Pancreas (tissue), 10 donors: ENCODE results near the gene PLA2G15. TPM values are rescaled to one million over a fixed set of nuclear protein-coding genes. Genes with fewer than 3 reads are reported as not detected.
A peak's percentile ranks its signal among the peaks of the same experiment; 100 is the strongest.

Experiments used
- ATAC-seq, 4 donors: fragments of 200-7000 bp; cut with Tn5 transposase; one replicate each; pipeline versions ENCODE4 v1.8.0 to v1.9.1; 2020; ENCODE audit warnings: mild to moderate bottlenecking in 4 of 4, moderate library complexity in 4 of 4
- DNase-seq, 6 donors: peaks; one replicate each; pipeline ENCODE4 v3.0.0-alpha.2; 2020
- FAIRE-seq: peaks from 2 replicates; lab custom pipeline; 2012; peaks lifted over from hg19 to GRCh38; lab: Jason Lieb, UNC
- H3K27ac ChIP-seq, 4 donors: fragments of 200-600 bp; sonication (generic); 1 replicate in 3 of 4; 2 replicates in 1 of 4; pipeline versions ENCODE4 v1.5.0 to v1.8.0; 2020
- H3K27me3 ChIP-seq, 4 donors: fragments of 200-600 bp; one replicate each; pipeline ENCODE4 v1.8.0; 2021
- H3K36me3 ChIP-seq, 3 donors: fragments of 200-600 bp; sonication (generic) in 1 of 3; one replicate each; pipeline versions ENCODE4 v1.5.0 to v1.8.0; 2020 to 2021
- H3K4me1 ChIP-seq, 3 donors: fragments of 200-600 bp; one replicate each; pipeline ENCODE4 v1.8.0; 2021
- H3K4me3 ChIP-seq, 4 donors: fragments of 200-600 bp; sonication (generic) in 2 of 4; one replicate each; pipeline versions ENCODE4 v1.5.0 to v1.8.0; 2020 to 2021
- H3K9me3 ChIP-seq, 4 donors: fragments of 200-600 bp; one replicate each; pipeline ENCODE4 v1.8.0; 2021
- CTCF ChIP-seq, 4 donors: fragments of 200-600 bp; sonication (generic) in 3 of 4; IDR thresholded peaks; one replicate each; pipeline versions ENCODE4 v1.5.0 to v1.8.0; 2021; ENCODE audit warnings: antibody characterized with exemption in 4 of 4
- WGBS, 2 donors: extraction: QIAGEN DNeasy Blood & Tissue Kit; methylation state at CpG; one replicate each; pipeline ENCODE4 v1.1.7; 2013; 5-methylcytosine and 5-hydroxymethylcytosine counted together
- intact Hi-C, 3 donors: fragments of 100-400 bp; cut with DNase I; formaldehyde crosslinking; loops; one replicate each; pipeline versions ENCODE4 v1.11.1 to v1.14.2; 2022
- polyA plus RNA-seq, 2 donors: library from polyadenylated mRNA; stranded (reverse); fragments of 200-250 nt; gene quantifications; one replicate each; pipeline ENCODE4 v1.2.3, GENCODE V29; 2013
- total RNA-seq, 6 donors: library from RNA; stranded (reverse); fragmentation: NEBNext Ultra II Directional in 4 of 6; extraction: Animal tissue kit (Norgen Biotek cat#: 25700) in 4 of 6; gene quantifications; one replicate each; pipeline versions ENCODE4 v1.2.1 to v1.2.4, GENCODE V29; 2021 to 2023
- donor health status: healthy with polysubstance abuse.
- donor health status: DM: no; HTN: no; CAD: no; lungs with moderate emphysema.
- donor health status: DM: no; HTN: no; CAD: no.
- donor health status: control.
- donor health status: control.
- donor health status: Bipolar disorder and iron deficiency.
- donor health status: DM: yes; HTN: yes; CAD: no.
- donor health status: DM: no; HTN: no; CAD: no.
- donor health status: DM: no; HTN: no; CAD: no.
- donor health status: DM: yes; HTN: yes; CAD: no.

Gene PLA2G15
- total and polyA plus RNA-seq, 8 donors = 3.5 to 14.1 (median 5.6) TPM

DNA sequence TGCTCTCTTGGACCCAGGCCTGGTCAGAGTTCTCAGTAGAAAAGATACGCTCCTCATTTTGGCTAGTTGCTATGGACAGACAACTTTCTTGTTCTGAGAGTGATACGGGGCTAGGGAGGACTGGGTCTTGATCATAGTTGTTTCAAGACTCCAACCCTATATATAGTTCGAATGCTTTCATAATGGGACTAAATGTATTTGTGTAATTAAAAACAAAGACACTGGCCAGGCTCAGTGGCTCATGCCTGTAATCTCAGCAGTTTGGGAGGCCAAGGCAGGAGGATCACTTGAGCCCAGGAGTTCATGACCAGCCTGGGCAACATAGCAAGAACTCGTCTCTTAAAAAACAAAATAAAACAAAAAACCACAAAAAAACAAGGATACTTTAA is 36.9 kb downstream of the PLA2G15 start:
- no peaks in the 10 kb centered on the region for H3K9me3 ChIP-seq
- no peaks in the 10 kb centered on the region for H3K36me3 ChIP-seq
- intact Hi-C loops = no loop called here
- FAIRE-seq = no peak
- no peak for DNase-seq
- no peak for ATAC-seq
- no peak overlapping the region for H3K27ac ChIP-seq
- no peaks in the 10 kb centered on the region for H3K4me1 ChIP-seq
- no peak for TF ChIP-seq CTCF (IDR thresholded peaks at IDR 0.05)
- 72 to 89% methylated on average over 4 of the region's 4 CpGs for WGBS, 2 donors
- H3K27me3 ChIP-seq = no peaks in the 10 kb centered on the region
- no peak overlapping the region for H3K4me3 ChIP-seq

GRCh38 chr16:68283346-68283745 is 38.2 kb downstream of the PLA2G15 start:
- no peaks in the 10 kb centered on the region for H3K36me3 ChIP-seq
- no peaks in the 10 kb centered on the region for H3K9me3 ChIP-seq
- no peaks in the 10 kb centered on the region for H3K27me3 ChIP-seq
- peak in 1 of 4 donors; percentile 16 for ATAC-seq
- no peak for DNase-seq
- no peak for TF ChIP-seq CTCF (IDR thresholded peaks at IDR 0.05)
- no peak overlapping the region for H3K4me3 ChIP-seq
- no peak for FAIRE-seq
- peak overlapping the region in 1 of 4 donors; percentile 11 for H3K27ac ChIP-seq
- intact Hi-C loops = no loop called here
- 66 to 67% methylated on average over 5 of the region's 5 CpGs for WGBS, 2 donors
- no peaks in the 10 kb centered on the region for H3K4me1 ChIP-seq

DNA sequence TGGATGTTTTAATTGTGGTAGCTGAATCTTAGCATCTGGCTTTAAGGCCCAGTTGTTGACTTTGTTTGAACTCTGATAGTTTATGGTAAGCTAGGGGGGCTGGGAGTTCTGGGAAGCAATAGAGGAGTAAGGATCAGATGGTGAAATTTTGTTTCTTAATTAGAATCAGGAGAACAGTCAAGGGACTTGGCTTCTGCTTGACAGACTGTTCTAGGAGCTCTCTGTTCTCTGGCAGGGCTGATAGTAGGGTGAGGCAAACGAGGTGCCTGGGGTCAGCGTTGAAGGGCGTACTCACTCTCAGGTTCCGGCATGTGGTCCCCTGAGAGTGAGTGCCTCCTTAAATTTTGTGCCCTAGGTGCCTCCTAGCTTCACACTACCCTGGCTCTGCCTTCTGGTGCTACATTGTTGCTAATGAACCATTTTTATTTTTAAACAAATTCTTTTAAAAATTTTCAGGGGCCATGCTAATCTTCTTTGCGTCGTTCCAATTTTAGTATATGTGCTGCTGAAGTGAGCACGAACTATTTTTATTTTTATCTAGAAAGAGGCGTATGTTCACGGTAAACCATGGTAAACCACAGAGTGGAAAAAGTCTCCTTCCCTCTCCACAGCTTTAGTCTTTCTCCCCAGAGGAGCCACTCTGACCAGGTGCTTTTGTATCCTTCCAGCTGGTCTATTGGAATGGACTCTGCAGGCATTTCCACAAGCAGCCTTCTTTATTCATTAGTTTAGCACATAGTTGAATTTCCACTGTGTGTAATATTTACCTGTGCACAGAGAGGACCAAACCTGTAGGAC is 38.8 kb downstream of the PLA2G15 start:
- Histone ChIP-seq H3K27ac (peak overlapping the region in 1 of 4 donors; percentile 11), H3K27me3 (no peaks in the 10 kb centered on the region), H3K4me3 (no peak overlapping the region), H3K36me3 (no peaks in the 10 kb centered on the region), H3K4me1 (no peaks in the 10 kb centered on the region), H3K9me3 (no peaks in the 10 kb centered on the region)
- 78 to 79% methylated on average over 9 of the region's 9 CpGs for WGBS, 2 donors
- intact Hi-C loops = no loop called here
- no peak for DNase-seq
- ATAC-seq = peak in 2 of 4 donors; percentile 24 to 30
- TF ChIP-seq CTCF (IDR thresholded peaks at IDR 0.05) = no peak
- no peak for FAIRE-seq

- WGBS, 2 donors = 70 to 91% methylated on average over 4 to 5 of the region's 5 CpGs
- no peak overlapping the region for H3K4me3 ChIP-seq
- no peaks in the 10 kb centered on the region for H3K27me3 ChIP-seq
- no peak overlapping the region for H3K27ac ChIP-seq
- H3K36me3 ChIP-seq = no peaks in the 10 kb centered on the region
- no peaks in the 10 kb centered on the region for H3K4me1 ChIP-seq
- H3K9me3 ChIP-seq = no peaks in the 10 kb centered on the region
- ATAC-seq = peak in 2 of 4 donors; percentile 17 to 64
- no peak for FAIRE-seq
- intact Hi-C loops = loop anchor here in 1 of 3 donors (5.0 kb wide), 1 partner anchor 48 kb away; the partner anchor contains the start of gene ESRP2
- TF ChIP-seq CTCF (IDR thresholded peaks at IDR 0.05) = no peak
- DNase-seq = no peak
Measured at GRCh38 chr16:68284847-68285246, 39.7 kb downstream of the PLA2G15 start.

DNA sequence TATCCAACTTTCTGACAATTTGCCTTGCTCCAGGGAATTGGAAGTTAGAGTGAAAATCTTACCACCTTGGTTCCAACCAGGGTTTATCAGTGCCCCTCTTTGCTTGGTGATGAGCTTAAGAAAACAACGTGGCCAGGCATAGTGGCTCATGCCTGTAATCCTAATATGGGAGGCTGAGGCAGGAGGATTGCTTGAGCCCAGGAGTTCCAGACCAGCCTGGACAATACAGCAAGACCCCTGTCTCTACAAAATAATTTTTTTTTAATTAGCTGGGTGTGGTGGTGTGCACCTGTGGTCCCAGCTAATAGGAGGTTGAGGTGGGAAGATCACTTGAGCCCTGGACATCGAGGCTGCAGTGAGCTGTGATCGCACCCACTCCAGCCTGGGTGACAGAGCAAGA is 40.5 kb downstream of the PLA2G15 start:
- intact Hi-C loops = loop anchor here in 1 of 3 donors (5.0 kb wide), 1 partner anchor 48 kb away; the partner anchor contains the start of gene ESRP2
- FAIRE-seq = no peak

More for the DNA sequence above, 40.5 kb downstream of the PLA2G15 start:
- 92 to 94% methylated on average over 3 of the region's 3 CpGs for WGBS, 2 donors
- Histone ChIP-seq H3K4me3 (no peak overlapping the region), H3K27me3 (no peaks in the 10 kb centered on the region), H3K36me3 (no peaks in the 10 kb centered on the region), H3K4me1 (no peaks in the 10 kb centered on the region), H3K9me3 (no peaks in the 10 kb centered on the region), H3K27ac (no peak overlapping the region)
- DNase-seq (no peak), ATAC-seq (no peak)
- no peak for TF ChIP-seq CTCF (IDR thresholded peaks at IDR 0.05)
